Fibroblast of lung (primary cell): ENCODE data around the gene TXNDC11. TPM values are rescaled to one million over a fixed set of nuclear protein-coding genes. Genes with fewer than 3 reads are reported as not detected.

Experiments
- DNase-seq, 2 donors: peaks; one replicate each; pipeline versions ENCODE4 v3.0.0 to v3.0.0-alpha.2; 2010; ENCODE audit warnings: low read depth in 2 of 2
- H2AFZ ChIP-seq: 2 replicates; pipeline ENCODE4 v1.5.1; 2012; ENCODE audit warnings: low read length, control low read depth, inconsistent platforms
- H3K27ac ChIP-seq: 2 replicates; pipeline ENCODE4 v1.5.1; 2011; ENCODE audit warnings: low read length, control low read depth; ENCODE audit not compliant: insufficient read depth
- H3K27me3 ChIP-seq: 2 replicates; pipeline ENCODE4 v1.5.1; 2011; ENCODE audit warnings: mild to moderate bottlenecking, low read length; ENCODE audit not compliant: control insufficient read depth, insufficient read depth
- H3K36me3 ChIP-seq: 2 replicates; pipeline ENCODE4 v1.5.1; 2011; ENCODE audit warnings: low read length; ENCODE audit not compliant: control insufficient read depth, insufficient read depth
- H3K4me1 ChIP-seq: 2 replicates; pipeline ENCODE4 v1.5.1; 2011; ENCODE audit warnings: low read length; ENCODE audit not compliant: control insufficient read depth, insufficient read depth; ENCODE audit errors: extremely low read depth
- H3K4me2 ChIP-seq: 2 replicates; pipeline ENCODE4 v1.5.1; 2011; ENCODE audit warnings: low read length, control low read depth; ENCODE audit not compliant: insufficient read depth; ENCODE audit errors: extremely low read depth
- H3K4me3 ChIP-seq, 4 experiments: fragments of 200-600 bp in 1 of 4; sonication (generic) in 1 of 4; replicated peaks in 1 of 4; 2 replicates each; pipeline ENCODE4 v1.5.1; 2011 to 2016; ENCODE audit warnings: low read length in 4 of 4, low read depth in 3 of 4, mild to moderate bottlenecking in 3 of 4, control low read depth in 2 of 4, inconsistent platforms in 1 of 4, mixed read lengths in 1 of 4; ENCODE audit not compliant: insufficient read depth in 1 of 4; ENCODE audit errors: control extremely low read depth in 1 of 4
- H3K79me2 ChIP-seq: 2 replicates; pipeline ENCODE4 v1.5.1; 2012; ENCODE audit warnings: mild to moderate bottlenecking, low read length, inconsistent platforms; ENCODE audit not compliant: control insufficient read depth, insufficient read depth
- H3K9ac ChIP-seq: 2 replicates; pipeline ENCODE4 v1.5.1; 2011; ENCODE audit warnings: mild to moderate bottlenecking, low read length, control low read depth; ENCODE audit not compliant: insufficient read depth
- H3K9me3 ChIP-seq: 2 replicates; pipeline ENCODE4 v1.5.1; 2012; ENCODE audit warnings: low read depth, low read length; ENCODE audit not compliant: control insufficient read depth, insufficient read depth
- H4K20me1 ChIP-seq: 2 replicates; pipeline ENCODE4 v1.5.1; 2011; ENCODE audit warnings: low read length; ENCODE audit not compliant: control insufficient read depth, insufficient read depth; ENCODE audit errors: extremely low read depth
- CTCF ChIP-seq, 2 donors: IDR thresholded peaks in 1 of 2; conservative IDR thresholded peaks in 1 of 2; 1 replicate in 1 of 2; 2 replicates in 1 of 2; pipeline ENCODE4 v1.5.1; 2011 to 2012; ENCODE audit warnings: low read length in 2 of 2, control low read depth in 1 of 2, inconsistent platforms in 1 of 2, low read depth in 1 of 2, mild to moderate bottlenecking in 1 of 2
- EZH2 ChIP-seq: IDR thresholded peaks from 2 replicates; pipeline ENCODE4 v1.5.1; 2012; ENCODE audit warnings: low read length, control low read depth, mild to moderate bottlenecking; ENCODE audit errors: missing control alignments
- polyA plus RNA-seq, 2 donors: library from polyadenylated mRNA; depleted of rRNA in 1 of 2; stranded (reverse) in 1 of 2; unstranded in 1 of 2; fragments of >200 nt; gene quantifications; 2 replicates each; pipeline ENCODE4 v1.2.1, GENCODE V29; 2011 to 2012; ENCODE audit warnings: missing spikeins in 1 of 2
- total RNA-seq: library from RNA; depleted of rRNA; stranded (reverse); fragments of >200 nt; gene quantifications from 2 replicates; pipeline ENCODE4 v1.2.1, GENCODE V29; 2014

The TXNDC11 gene
- total and polyA plus RNA-seq, 2 donors (not counting 1 experiment from before 2014, with no cell fraction given): 26.8 to 46.2 TPM

GRCh38 chr16:11635113-11635652 lies 107.5 kb downstream of the TXNDC11 start:
- no peak overlapping the region for H3K4me3 ChIP-seq
- no peak for DNase-seq
- H3K27ac ChIP-seq: no peak overlapping the region
- TF ChIP-seq CTCF (conservative IDR thresholded peaks at IDR 0.05 in 1 of 2, IDR thresholded peaks at IDR 0.05 in 1 of 2; ENCODE audit: low read depth in 1 of 2, low read length in 2 of 2) (no peak), EZH2 (no peak)
- H3K9ac ChIP-seq: no peak overlapping the region
- no peak overlapping the region for H2AFZ ChIP-seq
- no peaks in the 10 kb centered on the region for H3K27me3 ChIP-seq
- H3K36me3 ChIP-seq: no peaks in the 10 kb centered on the region
- H3K4me1 ChIP-seq: peaks cover 14% of the 10 kb centered on the region
- H3K79me2 ChIP-seq: no peaks in the 10 kb centered on the region
- no peaks in the 10 kb centered on the region for H4K20me1 ChIP-seq
- H3K9me3 ChIP-seq: no peaks in the 10 kb centered on the region
- H3K4me2 ChIP-seq: no peak overlapping the region

- Histone ChIP-seq H4K20me1 (no peaks in the 10 kb centered on the region), H3K9ac (no peak overlapping the region), H3K9me3 (no peaks in the 10 kb centered on the region), H3K27ac (no peak overlapping the region), H3K4me1 (peaks cover 9% of the 10 kb centered on the region), H3K36me3 (no peaks in the 10 kb centered on the region), H3K27me3 (no peaks in the 10 kb centered on the region), H3K79me2 (no peaks in the 10 kb centered on the region), H3K4me2 (no peak overlapping the region), H3K4me3 (no peak overlapping the region), H2AFZ (no peak overlapping the region)
- TF ChIP-seq EZH2: no peak
- no peak for TF ChIP-seq CTCF (conservative IDR thresholded peaks at IDR 0.05 in 1 of 2, IDR thresholded peaks at IDR 0.05 in 1 of 2; ENCODE audit: low read depth in 1 of 2, low read length in 2 of 2)
- no peak for DNase-seq
These were observed 108.3 kb downstream of the TXNDC11 start for GRCh38 chr16:11634312-11634711.

GRCh38 chr16:11633113-11633512 lies 109.5 kb downstream of the TXNDC11 start:
- Histone ChIP-seq H2AFZ (peak overlapping the region; percentile 24), H4K20me1 (no peaks in the 10 kb centered on the region), H3K4me3 (no peak overlapping the region), H3K27ac (peak overlapping the region; percentile 75), H3K27me3 (no peaks in the 10 kb centered on the region), H3K9me3 (no peaks in the 10 kb centered on the region), H3K36me3 (no peaks in the 10 kb centered on the region), H3K79me2 (no peaks in the 10 kb centered on the region), H3K4me2 (no peak overlapping the region), H3K4me1 (peaks cover 9% of the 10 kb centered on the region), H3K9ac (peak overlapping the region; percentile 32)
- DNase-seq: no peak
- TF ChIP-seq EZH2: no peak
- no peak for TF ChIP-seq CTCF (conservative IDR thresholded peaks at IDR 0.05 in 1 of 2, IDR thresholded peaks at IDR 0.05 in 1 of 2; ENCODE audit: low read depth in 1 of 2, low read length in 2 of 2)
